Raji (cell line): ENCODE results near the gene SDR42E1.

Source experiments
- POLR2A ChIP-seq: IDR thresholded peaks from 2 replicates; pipeline ENCODE4 v1.6.1; 2011; ENCODE audit warnings: low read depth, low read length, control low read depth; ENCODE audit not compliant: insufficient read depth

The SDR42E1 gene, protein sequence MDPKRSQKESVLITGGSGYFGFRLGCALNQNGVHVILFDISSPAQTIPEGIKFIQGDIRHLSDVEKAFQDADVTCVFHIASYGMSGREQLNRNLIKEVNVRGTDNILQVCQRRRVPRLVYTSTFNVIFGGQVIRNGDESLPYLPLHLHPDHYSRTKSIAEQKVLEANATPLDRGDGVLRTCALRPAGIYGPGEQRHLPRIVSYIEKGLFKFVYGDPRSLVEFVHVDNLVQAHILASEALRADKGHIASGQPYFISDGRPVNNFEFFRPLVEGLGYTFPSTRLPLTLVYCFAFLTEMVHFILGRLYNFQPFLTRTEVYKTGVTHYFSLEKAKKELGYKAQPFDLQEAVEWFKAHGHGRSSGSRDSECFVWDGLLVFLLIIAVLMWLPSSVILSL

DNA sequence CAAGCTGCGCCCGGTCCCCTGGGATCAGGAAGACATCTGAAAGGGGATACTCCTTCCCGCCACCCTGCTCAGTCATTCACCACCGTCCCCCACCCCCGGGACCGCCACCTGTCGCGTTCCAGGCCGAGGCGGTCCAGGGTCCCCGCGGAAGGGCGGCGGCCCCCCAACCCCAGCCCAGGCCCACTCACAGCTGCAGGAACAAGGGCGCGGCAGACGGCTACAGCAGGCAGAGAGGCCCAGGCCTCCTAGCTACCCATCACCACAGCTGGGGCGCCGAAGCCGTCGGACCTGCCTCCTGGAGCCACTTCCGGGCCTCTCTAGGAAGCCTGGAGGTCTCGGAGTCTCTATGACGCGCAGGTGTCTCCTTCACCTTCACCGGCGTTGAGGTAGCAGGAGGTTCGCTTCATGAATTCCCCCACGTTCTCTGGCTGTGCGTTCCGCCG lies at the start of gene SDR42E1:
Gene SDR42E1 (minus strand): TSS at position 272 of the 443 bp plus-strand sequence. CDS start 10,612 bp downstream, outside the sequence.
- peak; percentile 55 for TF ChIP-seq POLR2A

DNA sequence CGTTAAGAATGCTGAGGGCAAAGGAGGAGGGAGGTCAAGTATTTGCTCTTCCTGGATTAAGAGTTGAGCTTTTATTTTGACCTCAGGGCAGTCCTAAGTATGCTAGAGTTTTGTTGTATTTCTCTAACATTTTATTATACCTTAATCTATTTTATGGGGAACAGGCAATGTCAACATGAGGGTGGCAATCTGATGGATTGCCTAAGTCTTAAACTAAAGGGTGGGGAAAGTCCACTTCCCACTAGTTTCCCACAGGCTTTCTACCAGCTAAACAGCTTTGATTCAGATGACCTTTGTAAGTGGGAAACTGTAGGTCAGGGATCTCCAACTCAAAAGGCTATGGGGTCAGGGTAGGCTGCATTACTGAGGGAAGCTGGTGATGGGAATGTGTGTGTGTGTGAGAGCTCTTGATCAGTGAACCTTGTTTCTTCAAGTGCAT lies 48.7 kb upstream of the SDR42E1 start:
- no peak for TF ChIP-seq POLR2A

DNA sequence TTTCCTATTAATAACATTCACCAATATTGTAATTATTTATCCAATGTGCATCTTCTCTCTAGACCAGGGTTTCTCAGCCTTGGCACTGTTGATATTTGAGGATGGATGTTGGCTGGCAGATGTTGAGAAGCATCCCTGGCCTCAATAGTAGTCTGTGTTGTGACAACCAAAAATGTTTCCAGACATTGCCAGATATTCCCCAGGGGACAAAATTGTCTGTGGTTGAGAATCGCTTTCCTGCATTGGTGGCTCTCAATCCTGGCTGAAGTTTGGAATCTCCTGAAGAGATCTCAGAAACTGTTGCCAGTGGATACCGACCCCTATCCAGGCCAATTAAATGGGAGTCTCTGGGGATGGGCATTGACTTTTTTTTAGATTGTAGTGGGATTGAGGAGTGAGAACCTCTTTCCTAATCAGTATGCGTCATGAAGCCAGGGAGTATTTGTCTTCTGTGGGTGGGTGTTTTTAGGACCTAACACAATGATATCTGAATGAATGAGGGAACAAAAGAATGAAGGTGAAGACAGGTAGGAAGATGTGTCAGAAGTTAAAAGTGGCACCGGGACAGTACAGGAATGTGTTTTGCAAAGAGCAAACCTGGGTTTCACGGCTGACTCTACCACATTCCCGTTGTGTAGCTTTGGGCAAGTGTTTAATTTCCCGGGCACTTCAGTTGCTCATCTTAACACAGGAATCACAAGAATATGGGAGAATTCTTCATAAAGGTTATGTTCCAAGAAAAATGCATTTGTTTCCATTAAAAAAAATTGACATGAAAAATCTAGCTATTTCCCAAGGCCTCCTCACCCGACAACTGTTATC lies 48.1 kb upstream of the SDR42E1 start:
- TF ChIP-seq POLR2A: no peak

DNA sequence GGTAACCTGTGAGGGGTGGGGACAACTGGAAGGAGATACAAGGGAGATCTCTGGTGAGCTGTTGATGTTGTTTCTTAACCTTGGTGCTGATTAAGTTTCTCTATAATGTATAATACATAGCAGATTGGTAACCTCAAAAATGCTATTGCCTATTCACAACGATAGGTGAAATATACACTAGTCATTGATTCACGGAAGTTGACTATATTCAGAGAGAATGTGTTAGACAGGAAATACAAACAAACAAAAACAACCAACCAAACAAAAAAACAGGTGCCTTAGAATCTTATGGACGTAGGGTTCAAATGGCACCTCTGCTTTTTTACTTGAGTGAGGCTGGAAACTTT lies 45.3 kb upstream of the SDR42E1 start:
- no peak for TF ChIP-seq POLR2A

DNA sequence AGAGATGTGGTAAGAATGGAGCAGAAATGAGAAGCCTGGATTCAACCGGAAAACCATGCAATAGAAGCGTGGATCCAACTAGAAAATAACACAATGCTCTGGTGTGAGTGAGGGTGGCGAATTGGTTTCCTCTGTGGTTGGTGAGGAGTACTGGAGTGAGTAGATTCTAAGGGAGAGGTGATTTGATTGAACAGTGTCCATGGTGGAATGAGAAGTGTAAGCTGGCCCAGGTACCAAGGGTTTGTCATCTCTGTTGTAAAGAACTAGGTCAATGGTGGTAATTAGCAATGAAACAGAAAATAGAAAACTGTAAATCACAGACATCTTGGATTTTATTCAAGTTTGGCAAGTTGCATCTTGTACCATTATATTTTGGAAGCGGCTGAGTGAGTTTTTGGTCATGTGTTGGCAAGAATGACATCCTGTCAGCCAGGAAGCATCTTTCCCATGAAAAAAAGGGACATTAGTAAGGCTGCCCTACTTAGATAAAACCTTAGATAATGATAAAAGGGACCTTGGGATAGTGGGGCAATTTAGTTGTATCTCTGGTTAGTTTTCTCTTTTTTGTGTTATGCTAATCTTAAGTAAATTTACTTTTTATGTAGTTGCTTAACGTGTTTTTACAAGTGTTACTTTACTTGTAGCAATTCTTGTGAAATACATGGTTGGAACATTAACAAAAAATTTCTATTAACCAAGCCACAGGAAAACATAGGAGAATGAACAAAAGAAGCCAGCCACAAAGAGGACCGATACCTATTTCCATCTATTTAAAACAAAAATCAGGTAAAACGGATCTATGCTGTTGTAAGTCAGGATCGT lies 44.7 kb upstream of the SDR42E1 start:
- no peak for TF ChIP-seq POLR2A

DNA sequence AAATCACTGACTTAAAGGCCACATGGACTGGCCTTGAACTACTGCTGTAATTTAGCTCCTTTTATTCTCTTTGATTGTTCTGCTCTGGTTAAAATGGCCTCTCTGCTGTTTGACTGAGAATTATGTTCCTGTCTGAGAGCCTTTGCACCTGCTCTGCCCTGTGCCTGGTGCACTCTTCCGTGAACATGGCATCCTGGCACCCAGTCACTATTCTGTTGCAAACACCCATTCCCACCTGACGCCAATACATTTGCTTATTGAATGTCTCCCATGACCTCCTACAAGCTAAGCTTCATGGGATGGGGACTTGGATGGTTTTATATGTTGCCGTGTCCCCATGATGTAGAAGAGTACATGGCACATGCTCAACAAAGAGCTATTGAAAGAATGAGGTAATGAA lies 43.8 kb upstream of the SDR42E1 start:
- TF ChIP-seq POLR2A: no peak

DNA sequence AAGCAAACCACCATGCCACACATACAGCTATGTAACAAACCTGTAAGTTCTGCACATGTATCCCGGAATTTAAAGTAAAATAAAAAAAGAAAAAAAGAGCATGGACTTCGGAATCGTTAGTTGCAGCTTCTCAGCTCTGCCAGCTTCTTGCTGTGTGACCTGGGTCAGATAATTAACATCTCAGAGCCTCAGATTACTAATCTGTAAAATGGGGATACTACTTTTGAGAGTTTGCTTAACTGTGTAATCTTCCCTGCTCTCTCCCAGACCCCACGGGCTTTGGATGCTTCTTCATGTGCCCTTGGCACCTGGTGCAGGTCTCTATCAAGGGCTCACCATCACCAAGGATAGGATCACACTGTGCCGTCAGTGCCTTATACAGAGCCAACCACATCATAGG lies 40.4 kb upstream of the SDR42E1 start:
- TF ChIP-seq POLR2A: no peak

DNA sequence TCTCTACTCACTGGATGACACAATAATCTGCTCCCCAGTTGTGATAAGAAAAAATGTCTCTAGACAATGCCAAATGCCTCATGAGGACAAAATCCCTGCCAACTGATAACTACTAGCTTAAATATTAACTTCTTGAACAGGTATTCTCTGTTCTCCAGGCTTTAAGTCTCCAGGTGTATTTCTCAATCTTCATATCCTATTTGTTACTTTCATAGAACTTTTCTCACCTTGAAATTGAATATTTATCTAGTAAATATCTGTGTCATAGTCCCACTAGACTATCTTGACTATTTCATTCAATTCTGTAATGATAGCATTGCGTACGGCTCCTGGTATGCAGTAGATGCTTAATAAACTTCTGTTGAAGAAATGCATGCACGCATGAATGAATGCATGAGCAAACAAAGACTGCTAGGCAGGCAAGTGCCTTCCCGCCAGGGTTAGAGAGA lies 39.7 kb upstream of the SDR42E1 start:
- TF ChIP-seq POLR2A: no peak

DNA sequence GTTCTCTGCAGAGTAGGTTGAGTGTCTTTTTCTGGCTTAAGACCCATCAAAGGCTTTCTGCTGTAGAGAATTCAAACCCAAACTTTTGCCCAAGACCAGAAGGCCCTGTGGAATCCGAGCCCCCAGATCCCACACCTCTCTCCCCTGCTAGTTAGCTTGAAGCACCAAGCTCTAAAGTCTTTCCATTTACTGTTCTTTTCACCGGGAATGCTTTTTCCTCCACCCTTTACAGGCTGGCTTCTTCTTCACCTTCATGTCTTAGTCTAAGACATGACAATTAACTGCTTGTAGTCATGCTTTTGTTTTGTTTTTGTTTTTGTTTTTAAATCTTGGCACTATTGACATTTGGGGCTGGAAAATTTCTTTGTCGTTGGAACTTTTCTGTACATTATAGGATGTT lies 39.2 kb upstream of the SDR42E1 start:
- TF ChIP-seq POLR2A: no peak

DNA sequence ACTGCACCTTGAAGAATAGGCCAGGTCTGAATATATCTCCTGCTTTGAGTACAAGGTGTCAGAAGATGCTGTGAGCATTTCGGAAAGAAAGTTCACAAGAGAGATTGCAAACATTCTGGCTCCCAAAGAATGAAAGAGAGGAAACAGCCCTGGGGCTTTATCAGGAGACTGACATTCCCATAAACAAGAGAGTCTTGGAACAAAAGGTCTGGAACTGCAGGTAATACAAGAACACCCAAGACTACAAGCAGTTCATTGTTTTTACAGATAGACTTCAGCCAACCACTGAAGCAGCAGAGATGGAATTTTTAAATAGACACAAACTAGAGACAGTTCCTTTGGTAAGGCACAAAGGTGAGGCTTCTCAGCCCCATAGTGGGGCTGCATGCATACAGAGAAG lies 38.2 kb upstream of the SDR42E1 start:
- no peak for TF ChIP-seq POLR2A

DNA sequence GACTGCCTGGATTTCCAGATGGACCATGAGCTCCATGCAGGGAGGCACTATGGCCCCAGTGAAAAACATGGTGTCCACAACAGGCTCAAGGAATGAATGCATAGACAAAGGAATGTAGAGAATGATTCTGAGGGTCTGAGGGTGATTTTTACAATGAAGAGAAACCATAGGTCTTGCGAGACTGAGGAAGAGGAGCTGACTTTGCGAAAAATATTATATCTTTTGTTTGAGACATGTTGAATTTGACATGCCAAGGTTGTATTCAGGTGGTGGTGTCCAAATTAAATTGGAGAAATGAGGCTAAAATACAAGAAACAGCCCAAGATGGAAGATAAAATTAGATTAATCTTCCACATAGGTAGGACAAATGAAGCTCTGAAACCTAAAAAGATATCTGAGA lies 36.5 kb upstream of the SDR42E1 start:
- no peak for TF ChIP-seq POLR2A

DNA sequence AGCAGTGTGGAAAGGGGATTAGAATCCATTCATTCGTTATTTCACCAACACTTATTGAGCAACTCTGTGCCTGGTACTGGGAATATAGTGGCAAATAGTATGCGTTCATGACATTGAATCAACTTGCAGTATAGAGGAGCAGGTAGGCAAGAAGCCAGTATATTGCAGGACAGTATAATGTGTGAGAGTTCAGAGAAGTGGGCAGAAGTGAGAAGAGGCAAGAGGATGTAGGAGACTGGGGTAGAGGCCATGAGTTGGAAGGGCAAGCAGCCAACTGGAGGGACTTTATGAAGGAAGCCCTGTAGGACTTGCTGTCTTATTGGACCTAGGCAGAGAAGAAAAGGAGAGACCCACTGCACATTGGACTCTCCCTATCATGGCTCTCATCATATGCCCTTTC lies 36.1 kb upstream of the SDR42E1 start:
- no peak for TF ChIP-seq POLR2A

DNA sequence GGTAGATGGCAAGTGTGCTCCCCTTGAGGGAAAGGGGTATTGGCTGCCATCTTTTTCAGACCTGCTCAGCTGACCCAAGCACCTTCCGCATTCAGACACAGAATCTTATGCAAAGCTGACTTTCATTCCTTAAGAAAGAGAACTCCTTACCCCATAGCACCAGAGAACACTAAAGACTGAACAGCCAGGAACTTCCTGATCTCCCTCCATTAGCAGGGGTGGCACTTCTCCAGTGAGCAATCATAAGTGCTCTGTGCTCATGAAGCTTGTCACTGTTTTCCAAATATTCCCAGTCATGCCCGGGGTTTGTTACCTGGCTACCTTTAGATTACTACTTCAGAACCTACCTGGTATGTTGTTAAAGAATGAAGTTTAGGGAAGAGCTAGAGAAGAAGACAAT lies 35.7 kb upstream of the SDR42E1 start:
- no peak for TF ChIP-seq POLR2A

DNA sequence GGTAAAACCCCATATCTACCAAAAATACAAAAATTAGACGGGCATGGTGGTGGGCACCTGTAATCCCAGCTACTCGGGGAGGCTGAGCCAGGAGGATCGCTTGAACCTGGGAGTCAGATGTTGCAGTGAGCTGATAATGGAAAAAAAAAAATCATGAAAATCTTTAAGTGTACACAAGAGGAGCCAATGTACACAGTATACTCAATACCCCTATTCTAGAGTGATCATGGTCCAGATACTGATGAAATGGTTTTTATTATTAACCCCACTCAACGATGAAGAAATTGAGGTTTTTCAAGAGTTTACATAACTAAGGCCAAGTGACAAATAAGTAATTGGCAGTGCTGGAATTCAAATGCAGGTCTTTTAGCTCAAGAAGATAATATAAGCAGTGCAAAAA lies 35.3 kb upstream of the SDR42E1 start:
- TF ChIP-seq POLR2A: no peak

DNA sequence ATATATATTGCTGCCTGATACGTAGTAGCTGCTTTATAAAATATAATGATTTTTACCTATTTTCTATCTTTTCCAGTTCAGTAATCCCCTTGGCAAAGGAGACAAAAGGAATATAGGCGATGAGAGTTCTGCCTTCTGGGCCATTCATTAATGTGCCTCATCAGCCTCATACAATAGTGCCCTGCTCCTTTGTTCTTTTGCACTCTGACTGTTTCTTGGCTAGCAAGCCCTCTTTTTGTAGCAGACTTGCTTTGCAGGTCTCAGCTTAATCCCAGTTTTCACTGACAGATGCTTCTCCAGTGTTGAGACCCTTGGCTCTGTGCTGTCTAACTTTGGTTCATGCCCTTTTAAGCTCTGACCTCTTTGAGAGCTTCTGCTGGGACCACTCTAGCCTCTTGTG lies 34.2 kb upstream of the SDR42E1 start:
- TF ChIP-seq POLR2A: no peak

DNA sequence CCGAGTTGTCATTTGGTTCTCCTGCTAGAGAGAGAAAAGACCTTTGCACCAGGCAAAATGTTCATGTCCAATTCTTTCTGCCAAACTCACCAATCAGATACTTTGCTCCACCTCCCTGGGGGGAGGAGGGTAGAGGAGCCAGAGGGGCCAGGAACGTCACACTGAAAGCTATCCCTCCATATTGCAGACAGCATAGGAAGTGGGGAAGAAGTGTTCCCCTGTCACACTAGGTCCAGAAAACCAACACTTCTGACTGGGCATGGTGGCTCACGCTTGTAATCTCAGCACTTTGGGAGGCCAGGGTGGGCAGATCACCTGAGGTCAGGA lies 33.3 kb upstream of the SDR42E1 start:
- TF ChIP-seq POLR2A: no peak
